IPS-15b (cell line): ENCODE measurements around the gene GALC.

Source experiments
- H3K27me3 ChIP-seq: one replicate; pipeline ENCODE4 v1.6.1; 2013; ENCODE audit warnings: low read length; ENCODE audit not compliant: control insufficient read depth, insufficient read depth
- H3K36me3 ChIP-seq: one replicate; pipeline ENCODE4 v1.6.1; 2013; ENCODE audit warnings: low read length; ENCODE audit not compliant: control insufficient read depth, insufficient read depth
- H3K4me1 ChIP-seq: one replicate; pipeline ENCODE4 v1.6.1; 2013; ENCODE audit warnings: mild to moderate bottlenecking, low read length; ENCODE audit not compliant: control insufficient read depth, insufficient read depth
- H3K4me3 ChIP-seq: one replicate; pipeline ENCODE4 v1.5.1; 2013; ENCODE audit warnings: low read depth, low read length
- H3K9ac ChIP-seq: one replicate; pipeline ENCODE4 v1.6.1; 2013; ENCODE audit warnings: low read depth, mild to moderate bottlenecking, low read length
- H3K9me3 ChIP-seq: one replicate; pipeline ENCODE4 v1.6.1; 2013; ENCODE audit warnings: mild to moderate bottlenecking, low read length; ENCODE audit not compliant: control insufficient read depth, insufficient read depth

The GALC gene

GRCh38 chr14:87992718-87993628 is at the start of gene GALC:
Gene GALC, minus strand, starts transcription at chr14:87993182. Its CDS starts 18 bp downstream, at chr14:87993164.
- Histone ChIP-seq H3K27me3 (no peaks in the 10 kb centered on the region), H3K4me3 (peak within 1 kb of the TSS; percentile 85), H3K9me3 (no peaks in the 10 kb centered on the region), H3K4me1 (peaks cover 4% of the 10 kb centered on the region), H3K36me3 (no peaks in the 10 kb centered on the region), H3K9ac (peak within 1 kb of the TSS; percentile 76)

- Histone ChIP-seq H3K4me3 (no peak overlapping the region), H3K27me3 (no peaks in the 10 kb centered on the region), H3K9ac (no peak overlapping the region), H3K36me3 (no peaks in the 10 kb centered on the region), H3K4me1 (no peaks in the 10 kb centered on the region), H3K9me3 (no peaks in the 10 kb centered on the region)
Measured at GRCh38 chr14:88040146-88040545, 47.2 kb upstream of the GALC start.

GRCh38 chr14:88039197-88039596 is 46.2 kb upstream of the GALC start:
- H3K27me3 ChIP-seq = no peaks in the 10 kb centered on the region
- H3K9me3 ChIP-seq = no peaks in the 10 kb centered on the region
- no peaks in the 10 kb centered on the region for H3K36me3 ChIP-seq
- H3K4me1 ChIP-seq = no peaks in the 10 kb centered on the region
- H3K9ac ChIP-seq = no peak overlapping the region
- no peak overlapping the region for H3K4me3 ChIP-seq

DNA sequence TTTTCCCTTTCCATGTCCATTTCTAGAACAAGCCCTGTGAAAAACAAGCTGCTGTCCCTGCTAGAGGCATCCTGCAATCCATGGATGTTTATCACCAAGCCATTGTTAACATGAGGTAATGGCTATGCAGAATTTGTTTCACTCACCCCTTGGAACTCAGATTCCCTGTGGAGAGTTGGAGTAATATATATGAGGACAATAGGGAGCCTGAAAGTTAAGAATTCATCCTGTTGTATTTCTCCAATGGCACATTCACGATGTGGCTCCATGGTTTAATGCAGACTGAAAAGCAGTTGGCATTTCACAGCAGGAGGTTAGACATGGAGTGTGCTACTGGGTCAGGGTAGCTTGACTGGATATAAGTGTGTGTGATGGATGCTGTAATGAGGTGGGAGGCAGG is 44.3 kb upstream of the GALC start:
- H3K9ac ChIP-seq = no peak overlapping the region
- no peaks in the 10 kb centered on the region for H3K4me1 ChIP-seq
- H3K36me3 ChIP-seq = no peaks in the 10 kb centered on the region
- no peaks in the 10 kb centered on the region for H3K9me3 ChIP-seq
- no peak overlapping the region for H3K4me3 ChIP-seq
- no peaks in the 10 kb centered on the region for H3K27me3 ChIP-seq

- Histone ChIP-seq H3K4me1 (no peaks in the 10 kb centered on the region), H3K9me3 (no peaks in the 10 kb centered on the region), H3K36me3 (no peaks in the 10 kb centered on the region), H3K4me3 (no peak overlapping the region), H3K9ac (no peak overlapping the region), H3K27me3 (no peaks in the 10 kb centered on the region)
Measured at GRCh38 chr14:88036422-88036821, 43.4 kb upstream of the GALC start.

DNA sequence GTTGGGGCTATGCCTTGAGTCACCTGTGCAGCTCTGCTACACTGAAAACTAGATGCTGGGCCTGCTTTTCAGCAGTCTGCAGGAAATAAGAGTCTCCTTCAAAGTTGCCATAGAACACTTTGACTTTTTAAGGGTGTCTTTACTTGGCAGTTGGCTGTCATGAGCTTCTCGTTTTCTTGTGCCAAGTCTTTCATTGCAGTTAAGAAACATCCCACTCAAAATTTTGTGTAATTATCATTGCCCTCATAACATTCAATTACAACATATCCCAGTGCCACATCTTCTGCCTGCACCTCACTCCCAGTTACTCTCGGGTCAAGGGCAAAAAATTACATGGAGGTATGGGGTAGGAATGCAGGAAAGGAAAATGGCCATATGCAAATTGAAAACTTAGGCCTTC is 41.1 kb upstream of the GALC start:
- Histone ChIP-seq H3K27me3 (no peaks in the 10 kb centered on the region), H3K4me1 (no peaks in the 10 kb centered on the region), H3K4me3 (no peak overlapping the region), H3K36me3 (no peaks in the 10 kb centered on the region), H3K9ac (no peak overlapping the region), H3K9me3 (no peaks in the 10 kb centered on the region)

- no peak overlapping the region for H3K9ac ChIP-seq
- no peak overlapping the region for H3K4me3 ChIP-seq
- no peaks in the 10 kb centered on the region for H3K9me3 ChIP-seq
- H3K27me3 ChIP-seq = no peaks in the 10 kb centered on the region
- H3K4me1 ChIP-seq = no peaks in the 10 kb centered on the region
- no peaks in the 10 kb centered on the region for H3K36me3 ChIP-seq
Measured at GRCh38 chr14:88032373-88032772, 39.4 kb upstream of the GALC start.

DNA sequence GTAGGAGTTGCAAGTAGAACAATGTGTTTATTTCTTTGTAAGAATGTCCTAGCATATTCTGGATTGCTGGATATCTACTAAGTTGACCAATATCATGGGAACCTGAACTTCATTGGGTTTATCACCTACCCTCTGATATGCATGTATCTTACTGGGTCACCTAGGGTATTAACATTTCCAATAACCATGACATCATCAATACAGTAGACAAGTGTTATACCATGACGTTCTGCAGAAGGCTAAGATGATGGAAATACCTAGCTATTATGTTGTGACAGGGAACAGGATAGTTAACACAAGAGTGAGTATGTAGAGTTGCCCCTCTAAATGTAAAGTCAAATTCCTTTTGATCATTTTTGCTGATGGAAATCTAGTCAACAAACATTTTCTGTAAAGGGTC is 37.9 kb upstream of the GALC start:
- H3K9ac ChIP-seq = no peak overlapping the region
- no peaks in the 10 kb centered on the region for H3K9me3 ChIP-seq
- no peaks in the 10 kb centered on the region for H3K36me3 ChIP-seq
- no peaks in the 10 kb centered on the region for H3K27me3 ChIP-seq
- no peak overlapping the region for H3K4me3 ChIP-seq
- no peaks in the 10 kb centered on the region for H3K4me1 ChIP-seq

DNA sequence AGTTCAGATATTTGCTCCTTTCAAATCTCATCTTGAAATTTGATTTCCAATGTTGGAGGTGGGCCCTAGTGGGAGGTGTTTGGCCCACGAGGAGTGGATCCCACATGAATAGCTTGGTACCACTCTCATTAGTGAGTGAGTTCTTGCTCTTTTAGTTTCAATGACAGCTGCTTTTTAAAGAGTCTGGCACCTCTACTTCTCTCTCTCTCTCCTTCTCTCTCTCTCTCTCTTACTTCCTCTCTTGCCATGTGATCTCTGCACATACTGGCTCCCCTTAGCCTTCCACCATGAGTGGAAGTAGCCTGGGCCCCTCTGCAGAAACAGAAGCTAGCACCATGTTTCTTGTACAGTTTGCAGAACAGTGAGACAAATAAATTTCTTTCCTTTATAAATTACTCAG is 37.1 kb upstream of the GALC start:
- no peak overlapping the region for H3K9ac ChIP-seq
- no peak overlapping the region for H3K4me3 ChIP-seq
- no peaks in the 10 kb centered on the region for H3K9me3 ChIP-seq
- H3K4me1 ChIP-seq = no peaks in the 10 kb centered on the region
- no peaks in the 10 kb centered on the region for H3K27me3 ChIP-seq
- no peaks in the 10 kb centered on the region for H3K36me3 ChIP-seq

DNA sequence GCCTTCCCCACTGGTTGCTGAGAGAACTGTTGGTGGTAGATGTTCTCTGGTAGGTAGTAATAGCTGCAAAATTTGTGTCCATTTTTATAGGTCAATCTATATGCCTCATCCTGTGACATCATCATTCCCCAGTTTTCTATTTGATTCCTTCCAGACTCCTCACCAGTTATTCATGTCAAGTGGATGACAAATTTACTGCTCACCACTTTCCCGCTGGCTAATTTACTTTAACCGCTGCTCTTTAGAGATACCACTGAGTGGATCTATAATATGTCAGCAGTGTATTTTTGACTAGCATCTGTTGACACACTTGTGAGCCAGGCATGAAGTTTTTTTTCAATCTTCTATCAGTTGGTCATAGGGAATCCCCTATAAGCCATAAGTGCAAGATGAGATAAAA is 36.5 kb upstream of the GALC start:
- H3K36me3 ChIP-seq = no peaks in the 10 kb centered on the region
- H3K27me3 ChIP-seq = no peaks in the 10 kb centered on the region
- no peaks in the 10 kb centered on the region for H3K9me3 ChIP-seq
- H3K4me1 ChIP-seq = no peaks in the 10 kb centered on the region
- H3K4me3 ChIP-seq = no peak overlapping the region
- no peak overlapping the region for H3K9ac ChIP-seq

- no peaks in the 10 kb centered on the region for H3K36me3 ChIP-seq
- no peak overlapping the region for H3K9ac ChIP-seq
- no peak overlapping the region for H3K4me3 ChIP-seq
- H3K4me1 ChIP-seq = peaks cover 4% of the 10 kb centered on the region
- H3K9me3 ChIP-seq = no peaks in the 10 kb centered on the region
- no peaks in the 10 kb centered on the region for H3K27me3 ChIP-seq
Measured at GRCh38 chr14:88026890-88027289, 33.9 kb upstream of the GALC start.

- H3K27me3 ChIP-seq = no peaks in the 10 kb centered on the region
- H3K4me1 ChIP-seq = peaks cover 4% of the 10 kb centered on the region
- H3K4me3 ChIP-seq = no peak overlapping the region
- no peak overlapping the region for H3K9ac ChIP-seq
- no peaks in the 10 kb centered on the region for H3K36me3 ChIP-seq
- H3K9me3 ChIP-seq = no peaks in the 10 kb centered on the region
Measured at GRCh38 chr14:88025313-88025712, 32.3 kb upstream of the GALC start.
